ENCODE results near the gene MELTF.
"Not testable (repeated sequence)": the region's sequence is repeated elsewhere in the genome, so short reads cannot be mapped to it uniquely, and the experiment has no call there.

MELTF gene

DNA sequence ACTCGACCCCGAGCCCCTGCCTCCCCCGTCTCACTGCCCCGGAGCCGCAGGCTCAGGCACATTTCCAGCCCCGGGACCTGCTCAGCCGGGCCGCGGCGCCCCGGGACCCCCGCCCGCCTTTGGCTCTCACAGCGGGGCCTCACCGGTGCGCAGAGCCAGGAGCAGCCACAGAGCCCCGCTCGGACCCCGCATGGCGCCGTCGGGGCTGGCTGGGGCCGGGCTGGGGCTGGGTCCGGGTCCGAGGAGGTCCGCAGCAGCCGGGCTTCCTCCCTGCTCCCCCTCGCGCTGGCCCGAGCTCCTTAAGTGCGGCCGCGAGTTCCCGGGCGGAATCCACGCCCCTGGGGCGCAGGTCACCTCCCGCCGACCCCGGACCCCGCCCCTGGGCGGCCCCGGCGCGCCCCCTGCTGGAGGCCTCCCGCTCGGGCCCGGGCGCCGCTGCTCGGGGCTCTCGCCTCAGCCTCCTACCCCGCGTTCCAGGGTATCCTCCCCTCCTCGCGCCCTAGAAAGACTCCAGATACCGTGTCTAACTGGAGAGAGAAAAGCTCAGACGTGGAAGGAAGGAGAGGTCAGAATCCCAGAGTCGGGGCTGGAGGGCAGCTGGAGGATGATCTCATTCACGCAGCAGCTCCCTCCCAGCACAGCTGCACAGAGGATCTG lies at the start of gene MELTF:
Gene MELTF (minus strand): TSS at position 307 of the 657 bp plus-strand sequence. CDS start 115 bp downstream, at position 192.
- no peak within 1 kb of the TSS for H3K27ac Mint-ChIP-seq
- peak within 1 kb of the TSS; percentile 68 for H3K4me3 Mint-ChIP-seq
- peaks cover 4% of the 10 kb centered on the region for H3K9me3 Mint-ChIP-seq
- no peaks in the 10 kb centered on the region for H3K36me3 Mint-ChIP-seq (ENCODE audit: low read depth)
- H3K27me3 Mint-ChIP-seq (ENCODE audit: low read depth): no peaks in the 10 kb centered on the region
- no peaks in the 10 kb centered on the region for H3K4me1 Mint-ChIP-seq (ENCODE audit: low read depth)

DNA sequence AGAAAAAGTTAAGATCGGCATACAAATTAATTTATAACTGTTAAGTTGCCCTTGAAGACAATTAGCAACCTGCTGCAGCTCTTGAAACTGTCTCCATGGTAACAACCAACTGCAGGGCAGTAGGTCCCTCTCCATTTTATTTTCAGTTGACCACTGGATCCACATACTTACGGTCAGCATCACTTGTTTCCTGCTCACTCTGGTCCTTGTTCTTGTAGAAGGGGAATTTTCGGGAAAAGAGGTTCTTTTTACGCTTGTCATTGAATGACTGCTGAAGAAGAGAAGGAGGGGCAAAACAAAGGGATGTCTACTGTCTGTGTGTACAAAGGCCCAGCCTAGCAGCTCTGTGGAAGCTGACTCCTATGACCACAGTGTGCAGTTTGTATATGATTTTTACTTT lies 46.8 kb upstream of the MELTF start:
- no peaks in the 10 kb centered on the region for H3K9me3 Mint-ChIP-seq
- no peaks in the 10 kb centered on the region for H3K27me3 Mint-ChIP-seq (ENCODE audit: low read depth)
- no peak overlapping the region for H3K27ac Mint-ChIP-seq
- H3K36me3 Mint-ChIP-seq (ENCODE audit: low read depth): peaks cover 18% of the 10 kb centered on the region
- no peak overlapping the region for H3K4me3 Mint-ChIP-seq
- H3K4me1 Mint-ChIP-seq (ENCODE audit: low read depth): no peaks in the 10 kb centered on the region

DNA sequence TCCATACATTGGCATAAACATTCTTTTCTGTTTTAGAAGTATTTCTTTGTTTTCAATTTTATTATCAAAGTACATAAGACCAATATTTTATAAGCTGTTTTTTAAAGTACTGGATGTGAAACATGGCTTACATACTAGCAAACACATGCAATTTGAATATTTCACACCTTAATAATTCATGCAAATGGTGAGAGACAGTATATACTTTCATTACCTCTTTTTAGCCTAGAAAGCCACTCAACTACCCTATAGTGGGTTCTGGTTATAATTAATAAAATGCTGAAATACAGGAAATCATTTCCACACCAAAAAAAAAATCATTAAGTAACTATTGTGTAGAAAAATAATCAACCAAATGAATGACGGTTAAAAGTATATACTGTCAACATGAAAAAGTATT lies 38.5 kb upstream of the MELTF start:
- no peaks in the 10 kb centered on the region for H3K9me3 Mint-ChIP-seq
- no peak overlapping the region for H3K4me3 Mint-ChIP-seq

DNA sequence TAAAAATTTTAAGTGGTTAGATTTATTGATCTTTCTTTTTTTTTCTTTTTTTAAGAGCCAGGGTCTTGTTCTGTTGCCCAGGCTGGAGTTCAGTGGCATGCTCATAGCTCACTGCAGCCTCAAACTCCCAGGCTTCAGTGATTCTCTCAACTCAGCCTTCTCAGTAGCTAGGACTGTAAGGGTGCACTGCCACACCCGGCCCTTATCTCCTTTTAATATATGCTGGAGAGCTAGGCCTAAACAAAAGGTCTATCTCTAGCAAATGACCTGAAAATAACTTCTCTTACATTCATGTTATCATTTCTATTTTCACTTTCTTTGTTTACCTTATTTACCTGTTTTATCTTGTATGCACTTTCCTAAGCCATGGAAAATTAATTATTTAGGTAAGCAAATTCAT lies 35.2 kb upstream of the MELTF start:
- Mint-ChIP-seq H3K27me3 (ENCODE audit: low read depth) (no peaks in the 10 kb centered on the region), H3K9me3 (no peaks in the 10 kb centered on the region), H3K4me1 (ENCODE audit: low read depth) (peaks cover 5% of the 10 kb centered on the region), H3K36me3 (ENCODE audit: low read depth) (peaks cover 25% of the 10 kb centered on the region), H3K4me3 (no peak overlapping the region), H3K27ac (no peak overlapping the region)

More for the DNA sequence above, 38.5 kb upstream of the MELTF start:
- Mint-ChIP-seq H3K4me1 (ENCODE audit: low read depth) (peaks cover 3% of the 10 kb centered on the region), H3K36me3 (ENCODE audit: low read depth) (peaks cover 18% of the 10 kb centered on the region), H3K27me3 (ENCODE audit: low read depth) (no peaks in the 10 kb centered on the region), H3K27ac (no peak overlapping the region)

DNA sequence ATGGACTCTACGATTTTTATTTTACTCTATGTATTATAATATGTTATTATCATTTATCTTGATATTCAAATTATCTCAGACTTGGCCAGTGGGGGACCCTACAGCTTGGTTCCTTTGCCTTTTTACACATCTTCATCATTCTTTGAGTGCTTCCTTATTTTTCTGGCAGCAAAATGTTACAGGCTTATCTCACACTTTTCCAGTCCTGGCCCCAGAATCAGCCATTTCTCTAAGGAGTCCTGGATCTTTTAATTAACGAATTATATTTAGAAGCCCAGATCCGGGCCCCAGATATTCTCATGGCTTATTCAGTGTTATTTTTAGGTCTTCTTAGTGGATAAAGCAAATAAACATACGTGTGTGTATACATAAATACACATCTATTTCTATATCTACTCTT lies 32.8 kb upstream of the MELTF start:
- no peak overlapping the region for H3K4me3 Mint-ChIP-seq
- H3K27ac Mint-ChIP-seq: no peak overlapping the region
- H3K27me3 Mint-ChIP-seq (ENCODE audit: low read depth): no peaks in the 10 kb centered on the region
- H3K36me3 Mint-ChIP-seq (ENCODE audit: low read depth): peaks cover 40% of the 10 kb centered on the region
- H3K4me1 Mint-ChIP-seq (ENCODE audit: low read depth): peaks cover 5% of the 10 kb centered on the region
- H3K9me3 Mint-ChIP-seq: no peaks in the 10 kb centered on the region

DNA sequence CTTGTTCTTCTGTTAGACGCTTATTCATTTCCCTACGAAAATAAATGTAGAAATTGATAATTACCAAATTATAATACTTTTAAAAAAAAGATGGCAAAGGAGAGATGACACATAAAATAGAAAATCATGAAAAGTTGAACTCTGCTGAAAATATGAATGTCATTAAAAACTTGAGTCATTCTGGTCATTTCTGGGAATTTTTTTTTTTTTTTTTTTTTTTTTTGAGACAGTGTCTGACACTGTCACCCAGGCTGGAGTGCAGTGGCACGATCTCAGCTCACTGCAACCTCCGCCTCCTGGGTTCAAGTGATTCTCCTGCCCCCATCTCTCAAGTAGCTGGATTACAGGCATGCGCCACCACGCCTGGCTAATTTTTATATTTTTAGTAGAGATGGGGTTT lies 22.0 kb upstream of the MELTF start:
- not testable (repeated sequence) for H3K27ac Mint-ChIP-seq; H3K9me3 Mint-ChIP-seq; H3K4me3 Mint-ChIP-seq; H3K27me3 Mint-ChIP-seq (ENCODE audit: low read depth); H3K4me1 Mint-ChIP-seq (ENCODE audit: low read depth)
- H3K36me3 Mint-ChIP-seq (ENCODE audit: low read depth): peaks cover 10% of the 10 kb centered on the region

DNA sequence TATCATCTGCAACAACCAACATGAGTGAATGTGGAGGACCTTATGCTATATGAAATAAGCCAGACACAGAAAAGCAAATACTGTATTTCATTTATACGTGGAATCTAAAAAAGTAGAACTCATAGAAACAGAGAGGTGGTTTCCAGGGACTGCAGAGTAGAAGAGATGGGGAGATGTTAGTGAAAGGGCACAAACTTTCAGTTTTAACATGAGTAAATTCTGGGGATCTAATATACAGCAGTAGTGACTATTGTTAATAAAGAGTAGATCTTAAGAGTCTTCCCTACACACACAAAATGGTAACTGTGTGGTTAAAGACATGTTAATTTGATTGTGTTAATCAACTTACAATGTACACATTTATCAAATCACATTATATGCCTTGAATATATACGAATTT lies 20.9 kb upstream of the MELTF start:
- H3K27ac Mint-ChIP-seq: no peak overlapping the region
- no peaks in the 10 kb centered on the region for H3K9me3 Mint-ChIP-seq
- H3K4me3 Mint-ChIP-seq: no peak overlapping the region
- peaks cover 2% of the 10 kb centered on the region for H3K4me1 Mint-ChIP-seq (ENCODE audit: low read depth)
- peaks cover 12% of the 10 kb centered on the region for H3K36me3 Mint-ChIP-seq (ENCODE audit: low read depth)
- no peaks in the 10 kb centered on the region for H3K27me3 Mint-ChIP-seq (ENCODE audit: low read depth)

DNA sequence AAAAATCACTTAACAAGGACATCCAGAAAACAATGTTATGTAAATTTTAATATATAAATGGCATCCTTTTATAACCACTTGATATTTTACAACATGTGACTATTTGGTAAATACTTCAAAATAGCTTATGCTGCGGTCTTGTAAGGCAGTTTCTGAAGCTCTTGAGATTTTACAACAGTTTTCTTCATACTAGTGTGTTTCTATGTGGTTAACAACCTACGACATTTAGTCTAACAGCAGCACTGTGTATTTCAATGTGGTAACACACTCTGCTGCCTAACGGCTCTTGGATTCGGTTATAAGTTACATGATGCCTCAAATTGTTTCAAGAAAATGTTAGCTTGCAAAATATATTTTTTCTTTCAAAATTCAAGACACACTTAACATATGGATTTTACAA lies 12.9 kb upstream of the MELTF start:
- no peak overlapping the region for H3K4me3 Mint-ChIP-seq
- no peaks in the 10 kb centered on the region for H3K4me1 Mint-ChIP-seq (ENCODE audit: low read depth)
- no peaks in the 10 kb centered on the region for H3K27me3 Mint-ChIP-seq (ENCODE audit: low read depth)
- H3K9me3 Mint-ChIP-seq: no peaks in the 10 kb centered on the region
- no peak overlapping the region for H3K27ac Mint-ChIP-seq
- peaks cover 9% of the 10 kb centered on the region for H3K36me3 Mint-ChIP-seq (ENCODE audit: low read depth)

DNA sequence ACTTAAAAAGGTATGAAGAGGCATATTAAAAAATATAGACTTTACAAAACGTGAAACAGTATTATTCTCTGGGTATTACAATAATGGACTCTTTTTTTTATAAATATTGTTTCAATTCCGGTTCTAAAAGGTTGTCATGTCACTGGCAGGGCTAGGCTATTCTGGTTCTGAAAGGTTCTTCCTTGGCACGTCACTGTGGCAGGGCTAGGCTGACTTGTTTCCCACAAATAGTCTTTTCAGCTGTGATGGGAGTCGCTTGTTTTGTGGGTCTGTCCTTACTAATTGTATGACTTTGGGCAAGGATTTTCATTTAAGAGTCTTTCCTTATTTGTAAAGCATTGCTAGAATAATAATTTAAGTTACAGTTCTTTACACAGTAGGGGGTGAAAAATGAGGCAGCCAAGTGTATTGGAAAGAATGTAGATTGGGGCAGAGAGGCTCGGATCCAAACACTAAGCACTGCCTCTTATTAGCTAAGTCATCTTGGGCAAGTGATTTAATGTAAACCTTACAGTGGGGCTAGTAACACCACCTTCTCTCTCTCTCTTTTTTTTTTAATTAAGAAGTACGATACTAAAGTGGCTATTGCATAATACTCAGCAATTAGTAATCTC lies 12.4 kb upstream of the MELTF start:
- H3K9me3 Mint-ChIP-seq: no peaks in the 10 kb centered on the region
- H3K4me3 Mint-ChIP-seq: no peak overlapping the region
- peaks cover 9% of the 10 kb centered on the region for H3K36me3 Mint-ChIP-seq (ENCODE audit: low read depth)
- H3K27ac Mint-ChIP-seq: no peak overlapping the region
- H3K27me3 Mint-ChIP-seq (ENCODE audit: low read depth): no peaks in the 10 kb centered on the region
- no peaks in the 10 kb centered on the region for H3K4me1 Mint-ChIP-seq (ENCODE audit: low read depth)

DNA sequence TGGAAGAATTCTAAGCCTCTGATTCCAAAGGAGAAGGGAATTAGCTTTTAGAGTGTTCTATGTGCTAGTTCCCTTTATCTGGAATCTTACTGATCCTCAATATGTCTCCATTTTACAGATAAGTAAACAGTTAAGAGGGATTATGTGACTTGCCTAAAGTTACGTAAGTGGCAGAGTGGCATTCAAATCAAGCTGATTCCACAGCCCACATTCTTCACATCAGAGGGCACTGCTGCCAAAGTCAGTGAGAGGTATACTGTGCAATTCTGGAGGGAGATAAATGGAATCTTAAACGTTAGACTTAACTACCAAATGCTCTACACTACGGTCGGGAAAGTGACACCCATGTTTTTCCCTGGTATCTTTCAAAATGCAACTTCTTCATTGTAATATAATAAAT lies 11.0 kb upstream of the MELTF start:
- Mint-ChIP-seq H3K27ac (no peak overlapping the region), H3K4me1 (ENCODE audit: low read depth) (no peaks in the 10 kb centered on the region), H3K27me3 (ENCODE audit: low read depth) (peaks cover 8% of the 10 kb centered on the region), H3K36me3 (ENCODE audit: low read depth) (peaks cover 4% of the 10 kb centered on the region), H3K4me3 (no peak overlapping the region), H3K9me3 (no peaks in the 10 kb centered on the region)

DNA sequence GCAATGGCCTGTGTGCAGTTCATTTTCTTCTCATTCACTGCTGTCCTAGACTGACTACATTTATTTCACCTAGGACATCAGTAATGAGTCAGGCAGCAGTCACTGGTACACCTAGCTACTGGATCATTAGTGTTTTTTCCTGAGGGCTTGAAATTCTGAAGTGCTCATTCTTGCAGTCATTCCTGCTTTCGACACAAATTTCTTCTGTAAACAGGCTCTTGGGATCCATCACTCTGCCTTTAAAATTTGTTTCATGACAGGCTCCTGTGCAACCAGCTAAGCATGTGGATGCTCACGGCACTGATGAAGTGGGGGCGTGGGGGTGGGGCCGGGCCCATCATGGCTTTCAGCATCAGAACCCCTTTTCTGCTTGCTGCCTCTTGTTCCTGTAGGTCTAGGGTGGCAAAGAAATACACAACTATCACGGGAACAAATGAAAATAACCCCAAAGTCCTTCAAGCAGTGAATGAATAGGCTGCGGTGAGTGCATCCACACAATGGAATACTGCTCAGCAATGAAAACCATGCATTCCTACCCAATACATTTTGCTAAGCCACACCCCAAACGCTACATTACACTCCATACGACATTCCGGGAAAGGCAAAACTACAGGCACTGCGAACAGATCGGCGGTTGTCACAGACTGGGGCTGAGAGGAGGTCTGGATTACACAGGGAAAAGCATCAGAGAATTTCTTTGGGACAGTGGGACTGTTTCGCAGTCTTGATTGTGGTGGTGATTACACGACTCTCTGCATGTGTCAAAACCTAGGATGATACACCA lies 9.3 kb upstream of the MELTF start:
- peaks cover 18% of the 10 kb centered on the region for H3K27me3 Mint-ChIP-seq (ENCODE audit: low read depth)
- no peaks in the 10 kb centered on the region for H3K36me3 Mint-ChIP-seq (ENCODE audit: low read depth)
- H3K4me1 Mint-ChIP-seq (ENCODE audit: low read depth): no peaks in the 10 kb centered on the region
- no peak overlapping the region for H3K4me3 Mint-ChIP-seq
- peaks cover 8% of the 10 kb centered on the region for H3K9me3 Mint-ChIP-seq
- no peak overlapping the region for H3K27ac Mint-ChIP-seq

DNA sequence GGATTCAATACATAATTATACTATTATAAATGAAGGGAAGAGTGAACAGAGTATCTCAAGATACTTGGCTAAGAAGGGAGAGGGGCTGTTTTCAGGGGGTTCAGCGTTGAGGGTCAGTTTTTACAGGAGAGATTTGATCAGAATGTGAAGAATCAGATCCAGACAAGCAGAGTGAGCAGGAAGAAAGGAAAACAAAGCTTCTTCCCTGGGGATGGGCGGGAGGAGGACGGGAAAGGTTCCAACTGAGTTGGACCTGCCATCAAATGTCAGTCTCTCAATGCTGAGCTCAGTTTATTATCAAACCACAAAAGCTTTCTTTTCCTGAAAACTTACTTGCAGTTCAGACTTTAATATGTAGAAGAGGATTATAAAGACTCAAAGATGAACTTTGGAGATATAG lies 6.0 kb upstream of the MELTF start:
- H3K9me3 Mint-ChIP-seq: peaks cover 8% of the 10 kb centered on the region
- H3K27ac Mint-ChIP-seq: no peak overlapping the region
- no peak overlapping the region for H3K4me3 Mint-ChIP-seq
- no peaks in the 10 kb centered on the region for H3K36me3 Mint-ChIP-seq (ENCODE audit: low read depth)
- peaks cover 18% of the 10 kb centered on the region for H3K27me3 Mint-ChIP-seq (ENCODE audit: low read depth)
- no peaks in the 10 kb centered on the region for H3K4me1 Mint-ChIP-seq (ENCODE audit: low read depth)

DNA sequence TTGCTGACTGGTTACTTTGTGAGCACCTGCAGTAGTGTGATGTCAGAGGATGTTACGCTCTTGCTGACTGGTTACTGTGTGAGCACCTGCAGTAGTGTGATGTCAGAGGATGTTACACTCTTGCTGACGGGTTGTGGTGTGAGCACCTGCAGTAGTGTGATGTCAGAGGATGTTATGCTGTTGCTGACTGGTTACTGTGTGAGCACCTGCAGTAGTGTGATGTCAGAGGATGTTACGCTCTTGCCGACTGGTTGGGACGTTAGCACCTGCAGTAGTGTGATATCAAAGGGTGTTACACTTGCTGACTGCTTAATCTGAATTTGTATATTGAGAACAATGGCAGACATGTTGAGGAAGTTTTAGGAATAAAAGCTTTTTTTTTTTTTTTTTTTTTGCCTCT lies 5.2 kb upstream of the MELTF start:
- not testable (repeated sequence) for H3K4me1 Mint-ChIP-seq (ENCODE audit: low read depth); H3K27ac Mint-ChIP-seq; H3K36me3 Mint-ChIP-seq (ENCODE audit: low read depth); H3K4me3 Mint-ChIP-seq; H3K9me3 Mint-ChIP-seq
- peaks cover 18% of the 10 kb centered on the region for H3K27me3 Mint-ChIP-seq (ENCODE audit: low read depth)

DNA sequence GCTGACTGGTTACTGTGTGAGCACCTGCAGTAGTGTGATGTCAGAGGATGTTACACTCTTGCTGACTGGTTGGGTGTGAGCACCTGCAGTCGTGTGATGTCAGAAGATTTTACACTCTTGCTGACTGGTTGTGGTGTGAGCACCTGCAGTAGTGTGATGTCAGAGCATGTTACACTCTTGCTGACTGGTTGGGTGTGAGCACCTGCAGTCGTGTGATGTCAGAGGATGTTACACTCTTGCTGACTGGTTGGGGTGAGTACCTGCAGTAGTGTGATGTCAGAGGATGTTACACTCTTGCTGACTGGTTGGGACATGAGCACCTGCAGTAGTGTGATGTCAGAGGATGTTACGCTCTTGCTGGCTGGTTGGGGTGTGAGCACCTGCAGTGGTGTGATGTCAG lies 4.1 kb upstream of the MELTF start:
- H3K9me3 Mint-ChIP-seq; H3K27ac Mint-ChIP-seq; H3K36me3 Mint-ChIP-seq (ENCODE audit: low read depth): not testable (repeated sequence)

More for the DNA sequence above, 4.1 kb upstream of the MELTF start:
- not testable (repeated sequence) for H3K4me1 Mint-ChIP-seq (ENCODE audit: low read depth); H3K4me3 Mint-ChIP-seq
- H3K27me3 Mint-ChIP-seq (ENCODE audit: low read depth): peaks cover 18% of the 10 kb centered on the region
